Neuronal stem cell (in vitro differentiated cells): ENCODE results near the gene CAPN1.

Experiments
- DNase-seq: peaks from one replicate; pipeline ENCODE4 v3.0.0-alpha.2; 2013; ENCODE audit warnings: low spot score
- H2AFZ ChIP-seq: one replicate; pipeline ENCODE4 v1.6.1; 2013; ENCODE audit warnings: mild to moderate bottlenecking, low read length, inconsistent platforms
- H2AK5ac ChIP-seq: 2 replicates; pipeline ENCODE4 v1.6.1; 2013; ENCODE audit warnings: low read depth, mild to moderate bottlenecking, inconsistent platforms, low read length, moderate library complexity, mixed read lengths
- H2BK120ac ChIP-seq: 2 replicates; pipeline ENCODE4 v1.6.1; 2013; ENCODE audit warnings: low read depth, mild to moderate bottlenecking, inconsistent platforms, low read length, moderate library complexity, mixed read lengths
- H2BK12ac ChIP-seq: one replicate; pipeline ENCODE4 v1.6.1; 2013; ENCODE audit warnings: low read length, inconsistent platforms
- H2BK15ac ChIP-seq: 2 replicates; pipeline ENCODE4 v1.6.1; 2013; ENCODE audit warnings: mild to moderate bottlenecking, low read length, inconsistent platforms, mixed read lengths
- H2BK5ac ChIP-seq: one replicate; pipeline ENCODE4 v1.6.1; 2013; ENCODE audit warnings: inconsistent platforms, mild to moderate bottlenecking, low read length, moderate library complexity
- H3K14ac ChIP-seq: one replicate; pipeline ENCODE4 v1.6.1; 2013; ENCODE audit warnings: low read length, inconsistent platforms
- H3K18ac ChIP-seq: 2 replicates; pipeline ENCODE4 v1.6.1; 2013; ENCODE audit warnings: low read length, inconsistent platforms
- H3K23ac ChIP-seq: 2 replicates; pipeline ENCODE4 v1.6.1; 2013; ENCODE audit warnings: low read depth, mild to moderate bottlenecking, mixed read lengths, low read length, inconsistent platforms; ENCODE audit not compliant: poor library complexity
- H3K27ac ChIP-seq: replicated peaks from 3 replicates; pipeline ENCODE4 v1.5.1; 2013; ENCODE audit warnings: low read length, inconsistent platforms
- H3K27me3 ChIP-seq, 3 experiments: 2 replicates each; pipeline ENCODE4 v1.6.1; 2013; ENCODE audit warnings: low read length in 3 of 3, mild to moderate bottlenecking in 2 of 3, inconsistent platforms in 1 of 3, low read depth in 1 of 3, mixed read lengths in 1 of 3, moderate library complexity in 1 of 3; ENCODE audit not compliant: control insufficient read depth in 3 of 3, insufficient read depth in 3 of 3
- H3K36me3 ChIP-seq, 2 donors: replicated peaks in 1 of 2; 2 replicates each; pipeline ENCODE4 v1.6.1; 2013; ENCODE audit warnings: low read length in 2 of 2; ENCODE audit not compliant: control insufficient read depth in 2 of 2, insufficient read depth in 2 of 2
- H3K4ac ChIP-seq: 2 replicates; pipeline ENCODE4 v1.6.1; 2013; ENCODE audit warnings: inconsistent platforms, mild to moderate bottlenecking, low read length, moderate library complexity
- H3K4me1 ChIP-seq, 2 donors: 1 replicate in 1 of 2; 2 replicates in 1 of 2; pipeline ENCODE4 v1.6.1; 2013; ENCODE audit warnings: low read length in 2 of 2, low read depth in 1 of 2; ENCODE audit not compliant: control insufficient read depth in 2 of 2, insufficient read depth in 1 of 2
- H3K4me2 ChIP-seq: one replicate; pipeline ENCODE4 v1.6.1; 2013; ENCODE audit warnings: mild to moderate bottlenecking, low read length, inconsistent platforms; ENCODE audit not compliant: insufficient read depth, poor library complexity, severe bottlenecking
- H3K4me3 ChIP-seq, 2 donors: 2 replicates each; pipeline ENCODE4 v1.5.1; 2013; ENCODE audit warnings: low read length in 2 of 2, mild to moderate bottlenecking in 2 of 2, inconsistent platforms in 1 of 2, moderate library complexity in 1 of 2
- H3K79me1 ChIP-seq: one replicate; pipeline ENCODE4 v1.6.1; 2013; ENCODE audit warnings: low read depth, mild to moderate bottlenecking, inconsistent platforms, low read length, moderate library complexity
- H3K9ac ChIP-seq: one replicate; pipeline ENCODE4 v1.6.1; 2013; ENCODE audit warnings: mild to moderate bottlenecking, low read depth, low read length, inconsistent platforms; ENCODE audit not compliant: poor library complexity
- H3K9me3 ChIP-seq, 2 donors: replicated peaks in 1 of 2; 2 replicates each; pipeline versions ENCODE3 to v1.6.1; 2013; ENCODE audit warnings: low read length in 2 of 2, mild to moderate bottlenecking in 2 of 2, inconsistent platforms in 1 of 2, low read depth in 1 of 2, mixed read lengths in 1 of 2, moderate library complexity in 1 of 2; ENCODE audit not compliant: control insufficient read depth in 2 of 2, insufficient read depth in 1 of 2
- H4K8ac ChIP-seq: one replicate; pipeline ENCODE4 v1.6.1; 2013; ENCODE audit warnings: low read depth, mild to moderate bottlenecking, inconsistent platforms, low read length, moderate library complexity
- H4K91ac ChIP-seq: one replicate; pipeline ENCODE4 v1.6.1; 2013; ENCODE audit warnings: low read length, low read depth, mild to moderate bottlenecking, inconsistent platforms; ENCODE audit not compliant: poor library complexity
- WGBS, 2 donors: extraction: QIAGEN DNeasy Blood & Tissue Kit; methylation state at CpG; one replicate each; pipeline ENCODE4 v1.1.7; 2013; ENCODE audit warnings: missing lambda C conversion rate in 2 of 2, mixed read lengths in 1 of 2; ENCODE audit not compliant: insufficient read length in 2 of 2, insufficient replicate concordance in 1 of 2; ENCODE audit errors: extremely low coverage in 2 of 2; 5-methylcytosine and 5-hydroxymethylcytosine counted together

The CAPN1 gene

DNA sequence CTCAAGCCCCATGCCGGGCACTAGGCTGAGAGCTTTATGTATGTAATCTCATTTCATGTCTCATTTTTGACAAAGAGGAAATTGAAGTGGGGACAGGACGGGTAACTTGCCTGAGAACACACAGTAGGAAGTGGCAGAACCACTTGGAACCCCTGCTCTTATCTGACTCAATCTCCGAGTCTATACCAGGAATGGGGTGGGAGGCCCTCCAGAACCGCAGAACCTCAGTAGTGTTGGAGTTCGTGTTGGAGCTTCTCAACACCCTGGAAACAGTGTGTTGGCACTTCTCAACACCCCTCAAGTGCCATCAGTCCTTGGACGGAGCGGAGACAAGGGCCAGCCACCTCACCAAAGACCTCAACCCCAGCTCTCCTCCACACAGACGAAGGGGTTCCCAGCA, 41.3 kb downstream of the CAPN1 start:
- Histone ChIP-seq H4K91ac (no peak overlapping the region), H2BK12ac (no peak overlapping the region), H3K9ac (no peak overlapping the region), H2BK15ac (no peak overlapping the region), H4K8ac (no peak overlapping the region), H2AFZ (no peak overlapping the region), H3K4ac (no peak overlapping the region), H3K4me3 (no peak overlapping the region), H3K9me3 (no peaks in the 10 kb centered on the region), H2BK120ac (no peak overlapping the region), H2BK5ac (no peak overlapping the region), H3K27ac (no peak overlapping the region), H3K4me2 (no peak overlapping the region), H3K79me1 (peaks cover under 1% of the 10 kb centered on the region), H3K4me1 (peaks cover 5 to 6% of the 10 kb centered on the region in 2 donors), H3K14ac (no peak overlapping the region), H3K27me3 (peaks cover 0 to 6% (median 4%) of the 10 kb centered on the region in 3 experiments), H3K18ac (no peak overlapping the region), H3K23ac (no peak overlapping the region), H3K36me3 (no peaks in the 10 kb centered on the region), H2AK5ac (peak overlapping the region; percentile 68)
- WGBS, 2 donors, result no CpG with 5 or more reads among the region's 8 CpGs
- DNase-seq, result no peak

DNA sequence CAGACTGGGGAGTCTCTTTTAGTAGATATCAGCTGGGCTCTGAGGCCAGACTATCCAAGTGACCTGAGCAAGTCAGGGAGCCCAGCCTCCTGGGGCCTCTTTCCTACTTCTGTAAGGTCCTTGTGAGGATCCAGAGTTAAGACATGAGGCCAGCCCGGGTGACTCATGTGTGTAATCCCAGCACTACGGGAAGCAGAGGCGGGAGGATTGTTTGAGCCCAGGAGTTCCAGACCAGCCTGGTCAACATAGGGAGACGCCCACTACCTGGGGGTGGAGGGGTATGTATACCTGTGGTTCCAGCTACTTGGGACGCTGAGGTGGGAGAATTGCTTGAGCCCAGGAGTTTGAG, 43.2 kb downstream of the CAPN1 start:
- H2AK5ac ChIP-seq, result no peak overlapping the region
- no peaks in the 10 kb centered on the region for H3K36me3 ChIP-seq
- peak overlapping the region; percentile 66 for H2BK5ac ChIP-seq
- H2AFZ ChIP-seq, result peak overlapping the region; percentile 97
- H4K8ac ChIP-seq, result no peak overlapping the region
- H2BK12ac ChIP-seq, result no peak overlapping the region
- no peak for DNase-seq
- H3K79me1 ChIP-seq, result peaks cover 3% of the 10 kb centered on the region
- no peak overlapping the region for H3K23ac ChIP-seq
- H3K9ac ChIP-seq, result no peak overlapping the region
- no CpG with 5 or more reads among the region's 5 CpGs for WGBS, 2 donors
- H3K4ac ChIP-seq, result no peak overlapping the region
- peaks cover 2 to 3% of the 10 kb centered on the region in 2 donors for H3K9me3 ChIP-seq
- peak overlapping the region in 1 of 2 donors; percentile 37 for H3K4me3 ChIP-seq
- no peak overlapping the region for H4K91ac ChIP-seq
- peak overlapping the region; percentile 52 for H3K18ac ChIP-seq
- H3K4me1 ChIP-seq, result peaks cover 5 to 6% of the 10 kb centered on the region in 2 donors
- H3K4me2 ChIP-seq, result no peak overlapping the region
- peak overlapping the region; percentile 60 for H2BK15ac ChIP-seq
- H3K27me3 ChIP-seq, result peaks cover 0 to 6% (median 4%) of the 10 kb centered on the region in 3 experiments
- H3K27ac ChIP-seq, result no peak overlapping the region
- no peak overlapping the region for H3K14ac ChIP-seq
- no peak overlapping the region for H2BK120ac ChIP-seq

DNA sequence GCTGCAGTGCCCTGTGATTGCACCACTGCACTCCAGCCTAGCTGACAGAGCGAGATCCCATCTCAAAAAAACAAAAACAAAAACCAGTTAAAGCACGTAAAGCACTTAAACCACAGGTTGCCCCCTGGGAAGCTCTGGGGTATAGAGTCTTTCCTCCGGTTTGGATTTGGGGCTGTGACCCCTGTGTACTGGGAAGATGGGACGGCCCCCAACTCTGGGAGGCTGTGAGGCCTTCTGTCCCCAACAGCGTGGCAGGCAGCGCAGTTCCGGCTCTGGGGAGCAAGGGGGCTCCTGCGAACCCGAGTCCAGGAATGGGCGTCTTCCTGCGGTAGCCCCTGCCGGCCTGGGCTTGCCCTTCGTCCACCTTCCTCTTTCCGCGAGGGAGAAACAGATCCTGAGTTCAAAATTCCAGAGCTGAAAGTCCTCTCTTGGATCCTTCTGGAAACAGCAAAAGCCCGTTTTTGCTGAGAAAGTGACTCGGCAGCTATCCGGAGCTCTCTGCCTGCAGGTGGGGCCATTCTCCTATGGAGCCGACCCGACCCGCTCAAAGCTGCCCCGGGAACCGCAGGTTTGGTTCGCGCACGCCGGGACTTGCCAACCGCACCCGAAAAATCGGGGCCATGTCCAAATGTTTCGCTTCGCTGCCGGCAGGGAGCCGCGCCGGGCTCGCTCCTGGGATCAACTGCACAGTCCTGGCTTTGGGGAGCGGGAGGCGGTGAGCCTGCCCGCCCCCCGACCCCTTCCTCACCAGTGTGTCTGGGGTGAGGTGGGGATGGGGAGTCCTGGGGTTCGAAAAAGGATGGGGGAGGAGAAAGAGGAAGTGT, 43.8 kb downstream of the CAPN1 start:
- peak overlapping the region; percentile 15 for H3K23ac ChIP-seq
- H3K14ac ChIP-seq, result no peak overlapping the region
- H3K4me3 ChIP-seq, result peak overlapping the region; percentile 37 to 70
- peak overlapping the region; percentile 46 for H3K9ac ChIP-seq
- H2BK12ac ChIP-seq, result no peak overlapping the region
- H2AFZ ChIP-seq, result peak overlapping the region; percentile 97
- no CpG with 5 or more reads among the region's 42 CpGs for WGBS, 2 donors
- no peak overlapping the region for H3K4ac ChIP-seq
- peaks cover 3% of the 10 kb centered on the region for H3K79me1 ChIP-seq
- no peak overlapping the region for H3K27ac ChIP-seq
- peaks cover 2 to 3% of the 10 kb centered on the region in 2 donors for H3K9me3 ChIP-seq
- H2BK5ac ChIP-seq, result no peak overlapping the region
- H2BK15ac ChIP-seq, result peak overlapping the region; percentile 60
- H4K8ac ChIP-seq, result no peak overlapping the region
- peaks cover 0 to 6% (median 4%) of the 10 kb centered on the region in 3 experiments for H3K27me3 ChIP-seq
- peaks cover 5 to 6% of the 10 kb centered on the region in 2 donors for H3K4me1 ChIP-seq
- peak overlapping the region; percentile 59 for H3K4me2 ChIP-seq
- H3K36me3 ChIP-seq, result no peaks in the 10 kb centered on the region
- H2BK120ac ChIP-seq, result no peak overlapping the region
- DNase-seq, result peak; percentile 36
- no peak overlapping the region for H4K91ac ChIP-seq
- H3K18ac ChIP-seq, result peak overlapping the region; percentile 76
- no peak overlapping the region for H2AK5ac ChIP-seq

DNA sequence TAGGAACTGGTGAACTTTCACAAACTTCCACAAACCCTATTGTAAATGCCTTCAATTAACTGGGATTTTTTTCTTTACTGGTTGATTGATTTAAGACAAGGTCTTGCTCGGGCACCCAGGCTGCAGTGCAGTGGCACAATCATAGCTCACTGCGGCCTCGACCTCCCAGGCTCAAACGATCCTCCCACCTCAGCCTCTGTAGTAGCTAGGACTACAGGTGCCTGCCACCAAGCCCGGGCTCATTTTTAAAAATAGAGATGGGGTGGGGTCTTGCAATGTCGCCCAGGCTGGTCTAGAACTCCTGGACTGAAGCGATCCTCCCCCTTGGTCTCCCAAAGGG, 44.3 kb downstream of the CAPN1 start:
- Histone ChIP-seq H4K8ac (no peak overlapping the region), H3K79me1 (peaks cover 3% of the 10 kb centered on the region), H3K9me3 (peaks cover 2 to 3% of the 10 kb centered on the region in 2 donors), H3K23ac (no peak overlapping the region), H3K18ac (peak overlapping the region; percentile 76), H3K4me2 (peak overlapping the region; percentile 59), H3K14ac (no peak overlapping the region), H2BK15ac (no peak overlapping the region), H2BK12ac (no peak overlapping the region), H3K27me3 (peaks cover 0 to 6% (median 2%) of the 10 kb centered on the region in 3 experiments), H2BK5ac (no peak overlapping the region), H2AFZ (peak overlapping the region; percentile 97), H4K91ac (no peak overlapping the region), H2BK120ac (no peak overlapping the region), H3K9ac (no peak overlapping the region), H3K36me3 (no peaks in the 10 kb centered on the region), H3K4me3 (peak overlapping the region; percentile 37 to 70), H3K4ac (no peak overlapping the region), H2AK5ac (no peak overlapping the region), H3K27ac (no peak overlapping the region), H3K4me1 (peaks cover 5 to 6% of the 10 kb centered on the region in 2 donors)
- DNase-seq, result no peak
- no CpG with 5 or more reads among the region's 7 CpGs for WGBS, 2 donors
